Measurements from ENCODE around the gene SAMD13. TPM values are rescaled to one million over a fixed set of nuclear protein-coding genes. Genes with fewer than 3 reads are reported as not detected.

The SAMD13 gene
- total and polyA plus RNA-seq, 2 of the 4 experiments (the other 2 are of a cell fraction) = 0.27 to 0.36 TPM

DNA sequence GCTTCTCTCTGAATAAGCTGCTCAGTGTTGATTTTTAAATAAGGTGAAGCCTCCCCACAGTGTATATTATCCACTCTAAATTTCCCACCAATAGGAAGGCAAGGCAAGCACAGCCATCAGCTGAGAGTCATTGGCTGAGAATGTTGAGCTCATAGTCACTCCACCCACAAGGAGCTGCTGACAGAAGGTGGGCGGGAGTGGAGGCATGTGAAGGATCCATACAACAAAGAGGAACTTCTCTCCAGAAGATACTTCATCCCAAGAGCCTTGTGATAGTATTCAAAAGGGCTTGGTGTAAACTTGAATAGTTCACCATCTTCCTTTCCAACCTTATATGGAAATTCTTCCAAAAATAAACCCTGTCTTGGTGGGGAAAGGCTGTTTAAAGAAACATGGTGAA lies 42.8 kb downstream of the SAMD13 start:
- no peaks in the 10 kb centered on the region for H3K79me1 ChIP-seq (ENCODE audit: low read depth in 1 of 2, low read length in 2 of 2)
- ATAC-seq (ENCODE audit: low read depth) = peak; percentile 59
- BruUV-seq (replicated peaks) = no TSS peak
- H3K4me1 ChIP-seq (ENCODE audit: control insufficient read depth, insufficient read depth, low read length) = peaks cover 10% of the 10 kb centered on the region
- H2BK20ac ChIP-seq (ENCODE audit: low read depth, low read length) = peak overlapping the region; percentile 81; the same call in 1 of the 2 replicates
- ChIA-PET POLR2A (ENCODE audit: unreplicated experiment) (no interaction called here), CTCF (no interaction called here)
- H3K14ac ChIP-seq (replicated peaks; ENCODE audit: low read depth, low read length) = peak overlapping the region; percentile 37; the same call in 1 of the 2 replicates
- no peak overlapping the region for H3K23ac ChIP-seq (ENCODE audit: low read depth, low read length)
- 0 out of 3 replicates have a peak overlapping the region, but pooled peaks have one; percentile 17 for H2BK15ac ChIP-seq (ENCODE audit: low read depth, low read length)
- H3K27me3 ChIP-seq (ENCODE audit: control insufficient read depth, insufficient read depth, low read length) = no peaks in the 10 kb centered on the region
- no CpG with 5 or more reads among the region's 1 CpG for WGBS, 2 experiments (ENCODE audit: extremely low coverage in 2 of 2, insufficient read length in 1 of 2)
- H4K5ac ChIP-seq (ENCODE audit: low read depth, low read length) = no peak overlapping the region
- H4K20me1 ChIP-seq (ENCODE audit: insufficient read depth, low read length) = no peaks in the 10 kb centered on the region
- H3K9ac ChIP-seq (ENCODE audit: low read depth, low read length) = no peak overlapping the region
- H3K36me3 ChIP-seq (ENCODE audit: control insufficient read depth, insufficient read depth, low read length) = no peaks in the 10 kb centered on the region
- H2AK5ac ChIP-seq (ENCODE audit: low read depth, low read length) = no peak overlapping the region
- intact Hi-C loops (cut with micrococcal nuclease) (no loop called here), in situ Hi-C loops (cut with MboI; ENCODE audit: low sequenced_read_pairs) (no loop called here), dilution Hi-C loops (cut with HindIII; ENCODE audit: low sequenced_read_pairs, unreplicated experiment) (no loop called here)
- H2AFZ ChIP-seq (replicated peaks; ENCODE audit: low read length, poor library complexity) = no peak overlapping the region
- peak overlapping the region; percentile 30 for H2BK5ac ChIP-seq (ENCODE audit: low read depth, low read length, poor library complexity, severe bottlenecking)
- peak overlapping the region; percentile 13 to 26; a peak in 1 of 4 replicates for H4K8ac ChIP-seq (ENCODE audit: low read depth in 2 of 2, low read length in 2 of 2)
- no peak for TF ChIP-seq MAZ (IDR thresholded peaks at IDR 0.05; ENCODE audit: borderline replicate concordance, low read depth, low read length)
- TF ChIP-seq, protein P1, sequence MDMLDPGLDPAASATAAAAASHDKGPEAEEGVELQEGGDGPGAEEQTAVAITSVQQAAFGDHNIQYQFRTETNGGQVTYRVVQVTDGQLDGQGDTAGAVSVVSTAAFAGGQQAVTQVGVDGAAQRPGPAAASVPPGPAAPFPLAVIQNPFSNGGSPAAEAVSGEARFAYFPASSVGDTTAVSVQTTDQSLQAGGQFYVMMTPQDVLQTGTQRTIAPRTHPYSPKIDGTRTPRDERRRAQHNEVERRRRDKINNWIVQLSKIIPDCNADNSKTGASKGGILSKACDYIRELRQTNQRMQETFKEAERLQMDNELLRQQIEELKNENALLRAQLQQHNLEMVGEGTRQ (IDR thresholded peaks at IDR 0.05; ENCODE audit: low read depth, low read length) = no peak
- TF ChIP-seq MAFK (IDR thresholded peaks at IDR 0.05; ENCODE audit: low read depth, low read length) = no peak
- TF ChIP-seq NFE2L2 (IDR thresholded peaks at IDR 0.05; ENCODE audit: low read depth, low read length) = no peak
- no peak for TF ChIP-seq POLR2A (IDR thresholded peaks at IDR 0.05; ENCODE audit: low read depth, low read length)
- TF ChIP-seq RAD21 (IDR thresholded peaks at IDR 0.05; ENCODE audit: low read length) = no peak
- TF ChIP-seq CHD1 (IDR thresholded peaks at IDR 0.05; ENCODE audit: low read depth, low read length) = no peak
- H3K9me3 ChIP-seq (ENCODE audit: control insufficient read depth, insufficient read depth, low read length) = no peaks in the 10 kb centered on the region
- no peak overlapping the region for H3K4me3 ChIP-seq (ENCODE audit: insufficient read depth, low read depth, low read length)
- H3K27ac ChIP-seq (ENCODE audit: insufficient read depth, low read length) = no peak overlapping the region
- H3K56ac ChIP-seq (ENCODE audit: extremely low read depth, insufficient read depth, low read length) = no peak overlapping the region
- H3K4me2 ChIP-seq (ENCODE audit: low read depth, low read length) = no peak overlapping the region
- no peak overlapping the region; the same call in 1 of the 2 replicates for H3K18ac ChIP-seq (ENCODE audit: low read depth, low read length)
- peak overlapping the region; percentile 39; the same call in 1 of the 2 replicates for H3K4ac ChIP-seq (ENCODE audit: low read depth, low read length)
- H4K91ac ChIP-seq (ENCODE audit: insufficient read depth, low read depth, low read length) = peak overlapping the region; percentile 56; the same call in 1 of the 2 replicates
- peak overlapping the region; percentile 69; the same call in 1 of the 2 replicates for H2BK120ac ChIP-seq (ENCODE audit: low read depth, low read length)
- DNase-seq = peak; percentile 78
- no peaks in the 10 kb centered on the region for H3K9me1 ChIP-seq (ENCODE audit: insufficient read depth, low read length)
- H2AK9ac ChIP-seq (replicated peaks; ENCODE audit: low read depth, low read length, poor library complexity) = no peak overlapping the region
